Measurements from ENCODE around the gene RPS6KC1.

RPS6KC1 gene

GRCh38 chr1:213123087-213123486, 72.0 kb downstream of the RPS6KC1 start:
- H3K27ac ChIP-seq, result no peak overlapping the region
- no peaks in the 10 kb centered on the region for H3K9me3 ChIP-seq (ENCODE audit: low read depth, low read length)
- no peak overlapping the region for H3K4me3 ChIP-seq
- H3K36me3 ChIP-seq (ENCODE audit: insufficient read depth, low read length), result no peaks in the 10 kb centered on the region
- TF ChIP-seq FOXP2 (optimal IDR thresholded peaks at IDR 0.05; ENCODE audit: control extremely low read depth, extremely low read length, insufficient read depth) (no peak), POLR2AphosphoS5 (IDR thresholded peaks at IDR 0.05; ENCODE audit: borderline replicate concordance, low read depth, low read length) (no peak), EZH2 (IDR thresholded peaks at IDR 0.05) (no peak)
- H3K9ac ChIP-seq (ENCODE audit: insufficient read length), result no peak overlapping the region
- no peak for DNase-seq (ENCODE audit: low read depth, low spot score)

- no peak for DNase-seq (ENCODE audit: low read depth, low spot score)
- H3K36me3 ChIP-seq (ENCODE audit: insufficient read depth, low read length), result no peaks in the 10 kb centered on the region
- no peak for TF ChIP-seq POLR2AphosphoS5 (IDR thresholded peaks at IDR 0.05; ENCODE audit: borderline replicate concordance, low read depth, low read length)
- TF ChIP-seq FOXP2 (optimal IDR thresholded peaks at IDR 0.05; ENCODE audit: control extremely low read depth, extremely low read length, insufficient read depth), result no peak
- TF ChIP-seq EZH2 (IDR thresholded peaks at IDR 0.05), result no peak
- no peak overlapping the region for H3K4me3 ChIP-seq
- no peaks in the 10 kb centered on the region for H3K9me3 ChIP-seq (ENCODE audit: low read depth, low read length)
- H3K9ac ChIP-seq (ENCODE audit: insufficient read length), result no peak overlapping the region
- H3K27ac ChIP-seq, result no peak overlapping the region
These were observed 72.5 kb downstream of the RPS6KC1 start for GRCh38 chr1:213123536-213123935.

GRCh38 chr1:213124590-213124989, 73.5 kb downstream of the RPS6KC1 start:
- no peaks in the 10 kb centered on the region for H3K36me3 ChIP-seq (ENCODE audit: insufficient read depth, low read length)
- no peak for TF ChIP-seq FOXP2 (optimal IDR thresholded peaks at IDR 0.05; ENCODE audit: control extremely low read depth, extremely low read length, insufficient read depth)
- TF ChIP-seq POLR2AphosphoS5 (IDR thresholded peaks at IDR 0.05; ENCODE audit: borderline replicate concordance, low read depth, low read length), result no peak
- TF ChIP-seq EZH2 (IDR thresholded peaks at IDR 0.05), result no peak
- H3K4me3 ChIP-seq, result no peak overlapping the region
- no peaks in the 10 kb centered on the region for H3K9me3 ChIP-seq (ENCODE audit: low read depth, low read length)
- H3K9ac ChIP-seq (ENCODE audit: insufficient read length), result no peak overlapping the region
- DNase-seq (ENCODE audit: low read depth, low spot score), result no peak
- H3K27ac ChIP-seq, result no peak overlapping the region

- H3K36me3 ChIP-seq (ENCODE audit: insufficient read depth, low read length), result no peaks in the 10 kb centered on the region
- H3K9me3 ChIP-seq (ENCODE audit: low read depth, low read length), result no peaks in the 10 kb centered on the region
- no peak overlapping the region for H3K27ac ChIP-seq
- H3K4me3 ChIP-seq, result no peak overlapping the region
- TF ChIP-seq FOXP2 (optimal IDR thresholded peaks at IDR 0.05; ENCODE audit: control extremely low read depth, extremely low read length, insufficient read depth) (no peak), POLR2AphosphoS5 (IDR thresholded peaks at IDR 0.05; ENCODE audit: borderline replicate concordance, low read depth, low read length) (no peak), EZH2 (IDR thresholded peaks at IDR 0.05) (no peak)
- DNase-seq (ENCODE audit: low read depth, low spot score), result no peak
- no peak overlapping the region for H3K9ac ChIP-seq (ENCODE audit: insufficient read length)
These were observed 74.6 kb downstream of the RPS6KC1 start for GRCh38 chr1:213125643-213126042.

GRCh38 chr1:213127074-213127473, 76.0 kb downstream of the RPS6KC1 start:
- no peak for TF ChIP-seq EZH2 (IDR thresholded peaks at IDR 0.05)
- no peak for TF ChIP-seq FOXP2 (optimal IDR thresholded peaks at IDR 0.05; ENCODE audit: control extremely low read depth, extremely low read length, insufficient read depth)
- TF ChIP-seq POLR2AphosphoS5 (IDR thresholded peaks at IDR 0.05; ENCODE audit: borderline replicate concordance, low read depth, low read length), result no peak
- DNase-seq (ENCODE audit: low read depth, low spot score), result no peak
- no peak overlapping the region for H3K9ac ChIP-seq (ENCODE audit: insufficient read length)

GRCh38 chr1:213131851-213132655, 81.0 kb downstream of the RPS6KC1 start:
- Histone ChIP-seq H3K27ac (no peak overlapping the region), H3K9ac (ENCODE audit: insufficient read length) (no peak overlapping the region), H3K4me3 (no peak overlapping the region), H3K9me3 (ENCODE audit: low read depth, low read length) (no peaks in the 10 kb centered on the region), H3K36me3 (ENCODE audit: insufficient read depth, low read length) (no peaks in the 10 kb centered on the region)
- no peak for TF ChIP-seq FOXP2 (optimal IDR thresholded peaks at IDR 0.05; ENCODE audit: control extremely low read depth, extremely low read length, insufficient read depth)
- TF ChIP-seq EZH2 (IDR thresholded peaks at IDR 0.05), result no peak
- no peak for TF ChIP-seq POLR2AphosphoS5 (IDR thresholded peaks at IDR 0.05; ENCODE audit: borderline replicate concordance, low read depth, low read length)
- DNase-seq (ENCODE audit: low read depth, low spot score), result no peak

More at GRCh38 chr1:213127074-213127473, 76.0 kb downstream of the RPS6KC1 start:
- Histone ChIP-seq H3K9me3 (ENCODE audit: low read depth, low read length) (no peaks in the 10 kb centered on the region), H3K27ac (no peak overlapping the region), H3K4me3 (no peak overlapping the region), H3K36me3 (ENCODE audit: insufficient read depth, low read length) (no peaks in the 10 kb centered on the region)

GRCh38 chr1:213135572-213135971, 84.5 kb downstream of the RPS6KC1 start:
- no peaks in the 10 kb centered on the region; the same call in 1 of the 2 replicates for H3K9me3 ChIP-seq (ENCODE audit: low read depth, low read length)
- no peak for DNase-seq (ENCODE audit: low read depth, low spot score)
- no peaks in the 10 kb centered on the region for H3K36me3 ChIP-seq (ENCODE audit: insufficient read depth, low read length)
- H3K9ac ChIP-seq (ENCODE audit: insufficient read length), result no peak overlapping the region
- H3K4me3 ChIP-seq, result no peak overlapping the region
- TF ChIP-seq POLR2AphosphoS5 (IDR thresholded peaks at IDR 0.05; ENCODE audit: borderline replicate concordance, low read depth, low read length), result no peak
- no peak for TF ChIP-seq EZH2 (IDR thresholded peaks at IDR 0.05)
- no peak for TF ChIP-seq FOXP2 (optimal IDR thresholded peaks at IDR 0.05; ENCODE audit: control extremely low read depth, extremely low read length, insufficient read depth)
- no peak overlapping the region for H3K27ac ChIP-seq

GRCh38 chr1:213136190-213136917, 85.3 kb downstream of the RPS6KC1 start:
- Histone ChIP-seq H3K9me3 (ENCODE audit: low read depth, low read length) (no peaks in the 10 kb centered on the region; the same call in 1 of the 2 replicates), H3K36me3 (ENCODE audit: insufficient read depth, low read length) (no peaks in the 10 kb centered on the region), H3K27ac (no peak overlapping the region), H3K4me3 (no peak overlapping the region), H3K9ac (ENCODE audit: insufficient read length) (no peak overlapping the region)
- TF ChIP-seq EZH2 (IDR thresholded peaks at IDR 0.05), result no peak
- DNase-seq (ENCODE audit: low read depth, low spot score), result no peak

Measured in SK-N-MC (cell line).